ENCODE data around the gene ERI2.

DNA sequence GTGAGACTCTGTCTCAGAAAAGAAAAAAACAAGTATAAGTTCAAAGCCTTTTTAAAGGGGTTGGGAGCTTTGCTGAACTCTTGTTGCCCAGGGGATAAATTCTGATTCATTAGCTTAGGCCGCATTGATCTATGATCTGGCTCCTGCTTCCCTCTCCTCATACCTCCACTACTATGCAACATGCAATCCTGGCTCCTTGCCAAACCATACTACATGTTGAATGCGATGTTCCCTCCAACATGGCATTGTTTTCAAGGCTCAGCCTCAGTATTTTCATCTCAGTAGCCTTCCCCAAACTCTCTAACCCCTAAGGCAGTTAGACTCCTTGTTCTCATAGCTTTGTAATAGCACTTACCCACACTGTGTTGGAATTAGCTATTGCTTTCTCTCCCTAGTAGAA, 6.2 kb upstream of the ERI2 start:
- no peak for TF ChIP-seq GABPA (IDR thresholded peaks at IDR 0.05; ENCODE audit: low read depth)
- TF ChIP-seq, protein P1, sequence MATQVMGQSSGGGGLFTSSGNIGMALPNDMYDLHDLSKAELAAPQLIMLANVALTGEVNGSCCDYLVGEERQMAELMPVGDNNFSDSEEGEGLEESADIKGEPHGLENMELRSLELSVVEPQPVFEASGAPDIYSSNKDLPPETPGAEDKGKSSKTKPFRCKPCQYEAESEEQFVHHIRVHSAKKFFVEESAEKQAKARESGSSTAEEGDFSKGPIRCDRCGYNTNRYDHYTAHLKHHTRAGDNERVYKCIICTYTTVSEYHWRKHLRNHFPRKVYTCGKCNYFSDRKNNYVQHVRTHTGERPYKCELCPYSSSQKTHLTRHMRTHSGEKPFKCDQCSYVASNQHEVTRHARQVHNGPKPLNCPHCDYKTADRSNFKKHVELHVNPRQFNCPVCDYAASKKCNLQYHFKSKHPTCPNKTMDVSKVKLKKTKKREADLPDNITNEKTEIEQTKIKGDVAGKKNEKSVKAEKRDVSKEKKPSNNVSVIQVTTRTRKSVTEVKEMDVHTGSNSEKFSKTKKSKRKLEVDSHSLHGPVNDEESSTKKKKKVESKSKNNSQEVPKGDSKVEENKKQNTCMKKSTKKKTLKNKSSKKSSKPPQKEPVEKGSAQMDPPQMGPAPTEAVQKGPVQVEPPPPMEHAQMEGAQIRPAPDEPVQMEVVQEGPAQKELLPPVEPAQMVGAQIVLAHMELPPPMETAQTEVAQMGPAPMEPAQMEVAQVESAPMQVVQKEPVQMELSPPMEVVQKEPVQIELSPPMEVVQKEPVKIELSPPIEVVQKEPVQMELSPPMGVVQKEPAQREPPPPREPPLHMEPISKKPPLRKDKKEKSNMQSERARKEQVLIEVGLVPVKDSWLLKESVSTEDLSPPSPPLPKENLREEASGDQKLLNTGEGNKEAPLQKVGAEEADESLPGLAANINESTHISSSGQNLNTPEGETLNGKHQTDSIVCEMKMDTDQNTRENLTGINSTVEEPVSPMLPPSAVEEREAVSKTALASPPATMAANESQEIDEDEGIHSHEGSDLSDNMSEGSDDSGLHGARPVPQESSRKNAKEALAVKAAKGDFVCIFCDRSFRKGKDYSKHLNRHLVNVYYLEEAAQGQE (IDR thresholded peaks at IDR 0.05; ENCODE audit: insufficient replicate concordance, low read depth): no peak

Data from HL-60 (cell line).